H1 (cell line): ENCODE measurements around the gene PLAC1.

ENCODE experiments used
- ATF2 ChIP-seq: IDR thresholded peaks from 2 replicates; pipeline ENCODE4 v1.6.1; 2012; ENCODE audit warnings: low read length, inconsistent platforms
- CTCF ChIP-seq, 3 experiments: IDR thresholded peaks; 1 replicate in 2 of 3; 2 replicates in 1 of 3; pipeline versions ENCODE4 v1.5.1 to v1.6.1; 2011; ENCODE audit warnings: low read length in 3 of 3, mild to moderate bottlenecking in 3 of 3, inconsistent platforms in 2 of 3, low read depth in 1 of 3, moderate library complexity in 1 of 3; ENCODE audit not compliant: insufficient read depth in 1 of 3; ENCODE audit errors: control extremely low read depth in 1 of 3
- E2F6 ChIP-seq: IDR thresholded peaks from 2 replicates; pipeline ENCODE4 v1.6.1; 2012; ENCODE audit warnings: inconsistent platforms
- EZH2 ChIP-seq: fragments of 200-600 bp; sonication (generic); IDR thresholded peaks from 2 replicates; pipeline ENCODE4 v1.7.1; 2012; ENCODE audit warnings: low read depth, mild to moderate bottlenecking, moderate library complexity, low read length, inconsistent platforms; ENCODE audit not compliant: severe bottlenecking
- MAX ChIP-seq: IDR thresholded peaks from 2 replicates; pipeline ENCODE4 v1.6.1; 2012; ENCODE audit warnings: inconsistent platforms
- POLR2A ChIP-seq, 2 experiments: IDR thresholded peaks; 1 replicate in 1 of 2; 2 replicates in 1 of 2; pipeline ENCODE4 v1.6.1; 2011; ENCODE audit warnings: low read depth in 2 of 2, low read length in 2 of 2, mild to moderate bottlenecking in 2 of 2; ENCODE audit errors: control extremely low read depth in 1 of 2
- POLR2AphosphoS5 ChIP-seq: IDR thresholded peaks from 2 replicates; pipeline ENCODE4 v1.6.1; 2011; ENCODE audit warnings: low read depth, low read length
- POU5F1 ChIP-seq: IDR thresholded peaks from 2 replicates; pipeline ENCODE4 v1.6.1; 2011; ENCODE audit warnings: low read depth, mild to moderate bottlenecking, low read length, moderate library complexity
- RBBP5 ChIP-seq: IDR thresholded peaks from 2 replicates; pipeline ENCODE4 v1.7.1; 2012; ENCODE audit warnings: low read depth, mild to moderate bottlenecking, inconsistent platforms, low read length, moderate library complexity, borderline replicate concordance
- SIX5 ChIP-seq: IDR thresholded peaks from 2 replicates; pipeline ENCODE4 v1.6.1; 2011; ENCODE audit warnings: mild to moderate bottlenecking, low read depth, low read length
- TAF1 ChIP-seq: IDR thresholded peaks from 2 replicates; pipeline ENCODE4 v1.6.1; 2011; ENCODE audit warnings: mild to moderate bottlenecking, low read depth, low read length
- TEAD4 ChIP-seq: IDR thresholded peaks from 2 replicates; pipeline ENCODE4 v1.6.1; 2012; ENCODE audit warnings: low read depth, low read length, inconsistent platforms, mixed read lengths
- YY1 ChIP-seq: IDR thresholded peaks from 2 replicates; pipeline ENCODE4 v1.6.1; 2011; ENCODE audit warnings: low read depth, mild to moderate bottlenecking, low read length

- TF ChIP-seq SIX5 (no peak), POLR2A (IDR thresholded peaks at IDR 0.05; ENCODE audit: control extremely low read depth in 1 of 2, low read depth in 2 of 2, low read length in 2 of 2) (no peak), CTCF (IDR thresholded peaks at IDR 0.05; ENCODE audit: control extremely low read depth in 1 of 3, insufficient read depth in 1 of 3, low read depth in 1 of 3, low read length in 3 of 3) (no peak), ATF2 (no peak), EZH2 (no peak), TEAD4 (no peak), POU5F1 (no peak), MAX (no peak), TAF1 (no peak), YY1 (no peak), RBBP5 (no peak), POLR2AphosphoS5 (no peak), E2F6 (no peak)
Measured at GRCh38 chrX:134591502-134591901, 66.8 kb downstream of the PLAC1 start.
